ENCODE data around the gene H2BW2.
"Not testable (repeated sequence)": the region's sequence is repeated elsewhere in the genome, so short reads cannot be mapped to it uniquely, and the experiment has no call there.

Gene H2BW2

GRCh38 chrX:104013606-104014005, 26.1 kb upstream of the H2BW2 start, which contains the start of gene H2BW1:
Gene H2BW1 (minus strand): TSS chrX:104013708. CDS start chrX:104013576, 132 bp downstream.
- H3K9me3 ChIP-seq (ENCODE audit: insufficient read depth, low read depth, low read length), result no peaks in the 10 kb centered on the region
- no peaks in the 10 kb centered on the region for H3K36me3 ChIP-seq (ENCODE audit: insufficient read depth, low read length)
- no peaks in the 10 kb centered on the region for H3F3A ChIP-seq (ENCODE audit: low read depth)
- no peak for TF ChIP-seq CTCF (conservative IDR thresholded peaks at IDR 0.05; ENCODE audit: low read length)
- no peak for TF ChIP-seq EZH2phosphoT487 (IDR thresholded peaks at IDR 0.05; ENCODE audit: borderline replicate concordance)
- no peak within 1 kb of the TSS for H2AFZ ChIP-seq (ENCODE audit: low read length)
- no peaks in the 10 kb centered on the region for H3K4me1 ChIP-seq (ENCODE audit: insufficient read depth, low read length, poor library complexity, severe bottlenecking)
- no peaks in the 10 kb centered on the region for H4K20me1 ChIP-seq (ENCODE audit: insufficient read depth, low read length, poor library complexity, severe bottlenecking)
- no peaks in the 10 kb centered on the region for H3K27me3 ChIP-seq (ENCODE audit: insufficient read depth, low read length, poor library complexity, severe bottlenecking)
- no peak within 1 kb of the TSS for H3K9ac ChIP-seq (ENCODE audit: low read depth, low read length, poor library complexity, severe bottlenecking)
- H3K4me2 ChIP-seq (ENCODE audit: low read depth, low read length, poor library complexity, severe bottlenecking), result no peak within 1 kb of the TSS
- H3K4me3 ChIP-seq (ENCODE audit: low read length, poor library complexity, severe bottlenecking), result no peak within 1 kb of the TSS
- H3K79me2 ChIP-seq (ENCODE audit: insufficient read depth, low read length), result no peaks in the 10 kb centered on the region
- no peaks in the 10 kb centered on the region for H3K9me2 ChIP-seq (replicated peaks; ENCODE audit: low read depth, low read length)

GRCh38 chrX:104015576-104015975, 24.2 kb upstream of the H2BW2 start:
- not testable (repeated sequence) for H3K79me2 ChIP-seq (ENCODE audit: insufficient read depth, low read length); H3K36me3 ChIP-seq (ENCODE audit: insufficient read depth, low read length); H2AFZ ChIP-seq (ENCODE audit: low read length); H3K4me3 ChIP-seq (ENCODE audit: low read length, poor library complexity, severe bottlenecking); H3K9ac ChIP-seq (ENCODE audit: low read depth, low read length, poor library complexity, severe bottlenecking); H4K20me1 ChIP-seq (ENCODE audit: insufficient read depth, low read length, poor library complexity, severe bottlenecking); H3F3A ChIP-seq (ENCODE audit: low read depth); H3K9me3 ChIP-seq (ENCODE audit: insufficient read depth, low read depth, low read length); H3K4me1 ChIP-seq (ENCODE audit: insufficient read depth, low read length, poor library complexity, severe bottlenecking); H3K27me3 ChIP-seq (ENCODE audit: insufficient read depth, low read length, poor library complexity, severe bottlenecking); H3K9me2 ChIP-seq (replicated peaks; ENCODE audit: low read depth, low read length); H3K4me2 ChIP-seq (ENCODE audit: low read depth, low read length, poor library complexity, severe bottlenecking)

- TF ChIP-seq CTCF (conservative IDR thresholded peaks at IDR 0.05; ENCODE audit: low read length), result no peak
- TF ChIP-seq EZH2phosphoT487 (IDR thresholded peaks at IDR 0.05; ENCODE audit: borderline replicate concordance), result no peak
- H3K9ac ChIP-seq (ENCODE audit: low read depth, low read length, poor library complexity, severe bottlenecking), result no peak overlapping the region
Observed at GRCh38 chrX:104018126-104018525, 21.6 kb upstream of the H2BW2 start.

GRCh38 chrX:104041003-104041402, 1.2 kb downstream of the H2BW2 start:
- no peak overlapping the region for H3K4me3 ChIP-seq (ENCODE audit: low read length, poor library complexity, severe bottlenecking)
- no peaks in the 10 kb centered on the region for H3F3A ChIP-seq (ENCODE audit: low read depth)
- no peaks in the 10 kb centered on the region for H3K27me3 ChIP-seq (ENCODE audit: insufficient read depth, low read length, poor library complexity, severe bottlenecking)
- no peak for TF ChIP-seq EZH2phosphoT487 (IDR thresholded peaks at IDR 0.05; ENCODE audit: borderline replicate concordance)
- no peak for TF ChIP-seq CTCF (conservative IDR thresholded peaks at IDR 0.05; ENCODE audit: low read length)
- H4K20me1 ChIP-seq (ENCODE audit: insufficient read depth, low read length, poor library complexity, severe bottlenecking), result no peaks in the 10 kb centered on the region
- H3K9me2 ChIP-seq (replicated peaks; ENCODE audit: low read depth, low read length), result no peaks in the 10 kb centered on the region
- no peak overlapping the region for H3K4me2 ChIP-seq (ENCODE audit: low read depth, low read length, poor library complexity, severe bottlenecking)
- H3K36me3 ChIP-seq (ENCODE audit: insufficient read depth, low read length), result no peaks in the 10 kb centered on the region
- no peaks in the 10 kb centered on the region for H3K4me1 ChIP-seq (ENCODE audit: insufficient read depth, low read length, poor library complexity, severe bottlenecking)
- H2AFZ ChIP-seq (ENCODE audit: low read length), result no peak overlapping the region
- H3K9me3 ChIP-seq (ENCODE audit: insufficient read depth, low read depth, low read length), result no peaks in the 10 kb centered on the region
- H3K9ac ChIP-seq (ENCODE audit: low read depth, low read length, poor library complexity, severe bottlenecking), result no peak overlapping the region
- H3K79me2 ChIP-seq (ENCODE audit: insufficient read depth, low read length), result no peaks in the 10 kb centered on the region

More at GRCh38 chrX:104018126-104018525, 21.6 kb upstream of the H2BW2 start:
- H3K27me3 ChIP-seq (ENCODE audit: insufficient read depth, low read length, poor library complexity, severe bottlenecking), result no peaks in the 10 kb centered on the region
- H4K20me1 ChIP-seq (ENCODE audit: insufficient read depth, low read length, poor library complexity, severe bottlenecking), result no peaks in the 10 kb centered on the region
- H3K4me1 ChIP-seq (ENCODE audit: insufficient read depth, low read length, poor library complexity, severe bottlenecking), result no peaks in the 10 kb centered on the region
- no peaks in the 10 kb centered on the region for H3K79me2 ChIP-seq (ENCODE audit: insufficient read depth, low read length)
- H3K4me3 ChIP-seq (ENCODE audit: low read length, poor library complexity, severe bottlenecking), result no peak overlapping the region
- no peak overlapping the region for H3K4me2 ChIP-seq (ENCODE audit: low read depth, low read length, poor library complexity, severe bottlenecking)
- H2AFZ ChIP-seq (ENCODE audit: low read length), result no peak overlapping the region
- no peaks in the 10 kb centered on the region for H3K36me3 ChIP-seq (ENCODE audit: insufficient read depth, low read length)
- no peaks in the 10 kb centered on the region for H3F3A ChIP-seq (ENCODE audit: low read depth)
- no peaks in the 10 kb centered on the region for H3K9me3 ChIP-seq (ENCODE audit: insufficient read depth, low read depth, low read length)
- no peaks in the 10 kb centered on the region for H3K9me2 ChIP-seq (replicated peaks; ENCODE audit: low read depth, low read length)
